ENCODE results near the gene STAB1. TPM values are rescaled to one million over a fixed set of nuclear protein-coding genes. Genes with fewer than 3 reads are reported as not detected.

The STAB1 gene
- total RNA-seq, 1 experiment from 2014 or later: 0.03 TPM

DNA sequence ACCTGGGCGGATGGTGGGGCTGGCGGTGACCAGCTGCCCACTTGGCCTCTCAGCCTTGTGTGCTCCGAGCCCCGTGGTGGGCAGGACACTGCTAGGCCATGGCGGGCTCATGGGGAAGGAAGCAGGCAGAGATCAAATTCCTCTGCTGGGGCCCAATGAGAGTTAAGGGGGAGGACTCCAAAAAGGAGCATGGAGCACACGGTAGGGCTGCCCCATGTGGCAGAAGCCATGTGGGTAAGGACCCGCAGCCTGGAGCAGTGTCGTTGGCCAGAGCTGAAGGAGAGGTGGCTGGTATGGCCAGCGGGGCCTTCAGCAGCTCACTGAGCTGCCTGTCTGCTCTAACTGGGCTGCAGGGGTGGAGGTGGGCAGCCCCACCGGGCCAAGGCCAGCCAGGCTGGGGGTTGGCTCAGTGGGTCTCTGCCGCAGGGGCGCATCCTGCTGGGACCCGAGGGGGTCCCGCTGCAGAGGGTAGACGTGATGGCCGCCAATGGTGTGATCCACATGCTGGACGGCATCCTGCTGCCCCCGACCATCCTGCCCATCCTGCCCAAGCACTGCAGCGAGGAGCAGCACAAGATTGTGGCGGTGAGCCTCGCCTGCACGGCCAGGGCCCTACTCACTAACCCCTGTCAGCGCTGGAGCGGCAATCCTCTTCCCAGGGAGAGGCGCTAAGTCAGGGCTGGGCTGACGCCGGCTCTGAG, 11.3 kb downstream of the STAB1 start:
- no peak for DNase-seq (ENCODE audit: low spot score)

DNA sequence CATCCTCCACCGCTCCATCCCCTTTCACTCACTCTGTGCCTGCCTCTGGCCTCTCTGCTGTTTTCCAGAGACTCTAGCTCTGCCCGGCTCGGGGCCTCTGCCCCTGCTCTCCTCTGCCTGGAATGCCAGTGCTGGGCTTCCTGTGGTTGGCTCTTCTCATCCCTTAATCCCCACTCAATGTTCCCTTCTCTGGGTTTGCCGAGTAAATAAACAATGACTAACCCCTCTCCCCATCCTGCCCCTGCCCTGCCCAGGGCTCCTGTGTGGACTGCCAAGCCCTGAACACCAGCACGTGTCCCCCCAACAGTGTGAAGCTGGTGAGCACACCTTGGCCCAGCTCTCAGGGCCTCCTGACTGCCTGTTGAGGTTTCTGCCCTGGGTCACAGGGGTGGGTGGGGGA, 12.2 kb downstream of the STAB1 start:
- DNase-seq (ENCODE audit: low spot score): no peak

- DNase-seq (ENCODE audit: low spot score): no peak
Observed at GRCh38 chr3:52509753-52510328, 14.7 kb downstream of the STAB1 start.

GRCh38 chr3:52511509-52511908, 16.4 kb downstream of the STAB1 start:
- no peak for DNase-seq (ENCODE audit: low spot score)

GRCh38 chr3:52512105-52512504, 17.0 kb downstream of the STAB1 start:
- no peak for DNase-seq (ENCODE audit: low spot score)

- no peak for DNase-seq (ENCODE audit: low spot score)
Observed at GRCh38 chr3:52512727-52513126, 17.6 kb downstream of the STAB1 start.

- no peak for DNase-seq (ENCODE audit: low spot score)
Observed at GRCh38 chr3:52513281-52513680, 18.1 kb downstream of the STAB1 start.

DNA sequence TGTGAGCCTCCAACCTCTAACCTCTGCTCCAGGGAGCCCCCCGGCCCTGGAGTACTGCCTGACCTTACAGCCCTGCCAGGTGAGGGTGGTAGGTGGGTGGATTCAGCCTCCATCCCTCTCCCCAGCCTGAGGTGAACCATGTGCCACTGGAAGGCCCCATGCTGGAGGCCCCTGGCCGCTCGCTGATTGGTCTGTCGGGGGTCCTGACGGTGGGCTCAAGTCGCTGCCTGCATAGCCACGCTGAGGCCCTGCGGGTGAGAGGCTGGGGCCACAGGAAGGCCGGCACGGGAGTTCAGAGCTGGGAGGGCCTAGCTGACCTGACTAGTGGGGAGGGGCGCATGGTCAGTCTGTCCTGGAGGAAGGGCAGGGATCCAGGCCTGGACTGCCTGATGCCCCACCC, 19.4 kb downstream of the STAB1 start:
- DNase-seq (ENCODE audit: low spot score): no peak

- no peak for DNase-seq (ENCODE audit: low spot score)
Observed at GRCh38 chr3:52515192-52515591, 20.1 kb downstream of the STAB1 start.

- DNase-seq (ENCODE audit: low spot score): no peak
Observed at GRCh38 chr3:52516509-52517195, 21.5 kb downstream of the STAB1 start.

- no peak for DNase-seq (ENCODE audit: low spot score)
Observed at GRCh38 chr3:52517796-52518722, 22.9 kb downstream of the STAB1 start.

GRCh38 chr3:52518723-52519444, 23.7 kb downstream of the STAB1 start:
- DNase-seq (ENCODE audit: low spot score): no peak

DNA sequence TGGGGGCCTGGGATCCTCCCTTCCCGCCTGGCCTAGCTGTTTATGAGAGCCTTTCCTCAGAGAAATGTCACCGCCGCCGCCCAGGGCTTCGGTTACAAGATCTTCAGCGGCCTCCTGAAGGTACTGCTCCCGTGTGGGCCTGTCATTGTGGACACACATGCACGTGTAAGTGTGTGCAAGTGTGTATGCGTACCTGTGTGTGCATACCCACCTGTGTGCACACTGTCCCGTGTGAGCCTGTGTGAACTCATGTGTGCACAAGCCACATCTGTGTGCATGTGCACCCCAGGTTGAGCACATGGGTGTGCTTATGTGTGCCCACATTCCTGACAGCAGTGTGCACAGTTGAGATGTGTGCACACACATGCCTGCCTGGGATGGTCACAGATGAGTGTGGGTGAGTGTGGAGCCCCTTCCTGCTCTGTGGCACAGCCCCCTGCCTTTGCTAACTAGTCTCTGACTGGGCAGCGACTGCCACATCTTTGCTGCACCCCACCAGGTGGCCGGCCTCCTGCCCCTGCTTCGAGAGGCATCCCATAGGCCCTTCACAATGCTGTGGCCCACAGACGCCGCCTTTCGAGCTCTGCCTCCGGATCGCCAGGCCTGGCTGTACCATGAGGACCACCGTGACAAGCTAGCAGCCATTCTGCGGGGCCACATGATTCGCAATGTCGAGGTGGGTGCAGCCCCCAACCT, 24.5 kb downstream of the STAB1 start:
- DNase-seq (ENCODE audit: low spot score): no peak

DNA sequence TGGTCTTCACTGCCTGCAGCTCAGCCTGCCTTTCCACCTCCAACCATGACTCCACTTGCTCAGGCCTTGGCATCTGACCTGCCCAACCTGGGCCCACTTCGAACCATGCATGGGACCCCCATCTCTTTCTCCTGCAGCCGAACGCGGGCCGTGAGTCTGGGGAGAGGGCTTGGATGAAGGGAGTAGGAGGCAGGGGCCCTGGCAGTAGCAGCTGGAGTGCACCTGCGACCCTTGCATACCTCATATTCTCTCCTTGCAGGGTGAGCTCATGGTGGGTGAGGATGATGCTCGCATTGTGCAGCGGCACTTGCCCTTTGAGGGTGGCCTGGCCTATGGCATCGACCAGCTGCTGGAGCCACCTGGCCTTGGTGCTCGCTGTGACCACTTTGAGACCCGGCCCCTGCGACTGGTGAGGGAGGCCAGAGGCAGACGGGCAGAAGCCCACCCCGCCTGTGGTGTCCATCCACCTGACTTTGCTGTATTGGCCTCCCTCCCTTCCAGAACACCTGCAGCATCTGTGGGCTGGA, 25.1 kb downstream of the STAB1 start:
- no peak for DNase-seq (ENCODE audit: low spot score)

- DNase-seq (ENCODE audit: low spot score): no peak
Observed at GRCh38 chr3:52520716-52521487, 25.8 kb downstream of the STAB1 start.

- no peak for DNase-seq (ENCODE audit: low spot score)
Observed at GRCh38 chr3:52521488-52521824, 26.3 kb downstream of the STAB1 start.

DNA sequence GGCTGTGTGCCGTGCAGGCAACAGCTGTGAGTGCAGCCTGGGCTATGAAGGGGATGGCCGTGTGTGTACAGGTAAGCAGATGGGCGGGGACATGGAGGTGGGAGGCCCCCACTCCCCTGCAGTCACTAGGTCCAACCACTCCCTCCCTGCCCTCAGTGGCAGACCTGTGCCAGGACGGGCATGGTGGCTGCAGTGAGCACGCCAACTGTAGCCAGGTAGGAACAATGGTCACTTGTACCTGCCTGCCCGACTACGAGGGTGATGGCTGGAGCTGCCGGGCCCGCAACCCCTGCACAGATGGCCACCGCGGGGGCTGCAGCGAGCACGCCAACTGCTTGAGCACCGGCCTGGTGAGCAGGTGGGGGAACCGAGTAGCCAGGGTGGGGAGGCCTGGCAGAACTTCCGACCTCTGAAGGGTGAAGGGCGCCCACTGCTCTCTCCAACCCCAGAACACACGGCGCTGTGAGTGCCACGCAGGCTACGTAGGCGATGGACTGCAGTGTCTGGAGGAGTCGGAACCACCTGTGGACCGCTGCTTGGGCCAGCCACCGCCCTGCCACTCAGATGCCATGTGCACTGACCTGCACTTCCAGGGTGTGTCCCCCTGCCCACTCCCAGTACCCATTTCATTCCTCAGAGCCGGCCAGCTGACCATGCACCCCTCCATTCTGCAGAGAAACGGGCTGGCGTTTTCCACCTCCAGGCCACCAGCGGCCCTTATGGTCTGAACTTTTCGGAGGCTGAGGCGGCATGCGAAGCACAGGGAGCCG, 26.9 kb downstream of the STAB1 start:
- no peak for DNase-seq (ENCODE audit: low spot score)

- DNase-seq (ENCODE audit: low spot score): no peak
Observed at GRCh38 chr3:52522651-52523251, 27.6 kb downstream of the STAB1 start.

All from HT-29 (cell line).